ENCODE results near the gene UHRF2. TPM values are rescaled to one million over a fixed set of nuclear protein-coding genes. Genes with fewer than 3 reads are reported as not detected.

The UHRF2 gene
- total RNA-seq, 1 experiment from 2014 or later, result 45.2 TPM

DNA sequence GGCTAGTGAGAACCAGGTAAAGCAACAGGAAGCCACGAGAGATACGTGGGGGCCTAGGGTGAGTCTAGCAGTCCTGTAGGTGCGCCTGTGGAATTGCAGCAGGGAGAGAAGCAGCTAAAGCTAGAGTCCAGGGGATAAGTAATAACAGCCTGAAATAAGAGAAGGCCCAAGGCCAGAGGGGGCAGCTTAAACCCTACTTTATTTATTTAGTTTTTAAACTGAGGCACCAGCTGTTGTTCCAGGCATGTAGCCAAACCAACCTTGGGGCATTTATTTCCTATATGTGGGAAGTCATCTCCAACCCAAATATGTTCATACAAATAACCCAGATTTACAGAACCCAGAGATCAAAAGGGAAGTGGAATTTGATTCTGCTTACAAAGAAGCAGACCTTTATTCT lies 139.0 kb downstream of the UHRF2 start:
- peaks cover 2 to 12% of the 10 kb centered on the region in 2 experiments; a peak in 2 of 4 replicates for H3K4me1 Mint-ChIP-seq
- Histone ChIP-seq H3K9ac (ENCODE audit: extremely low read depth, insufficient read length, low read length) (no peak overlapping the region), H3K4me2 (ENCODE audit: insufficient read depth, insufficient read length, low read length) (no peak overlapping the region)

More for the DNA sequence above, 139.0 kb downstream of the UHRF2 start:
- Histone ChIP-seq H3K79me2 (ENCODE audit: insufficient read depth, low read length) (no peaks in the 10 kb centered on the region), H2BK15ac (ENCODE audit: low read depth, low read length) (no peak overlapping the region), H3K23ac (ENCODE audit: insufficient read length, low read depth, low read length) (no peak overlapping the region), H3K23me2 (ENCODE audit: insufficient read length, low read depth, low read length, poor library complexity, severe bottlenecking) (no peaks in the 10 kb centered on the region), H3K4me1 (ENCODE audit: insufficient read depth, low read length) (no peaks in the 10 kb centered on the region), H2BK12ac (ENCODE audit: insufficient read length, low read depth, low read length) (no peak overlapping the region), H3K56ac (ENCODE audit: insufficient read length, low read depth, low read length) (no peak overlapping the region), H2AFZ (ENCODE audit: low read length) (no peak overlapping the region), H3K27ac (ENCODE audit: insufficient read length, low read depth, low read length) (no peak overlapping the region), H3T11ph (ENCODE audit: low read length) (no peak overlapping the region), H3K27me3 (ENCODE audit: insufficient read depth, low read length) (no peaks in the 10 kb centered on the region), H3K14ac (ENCODE audit: insufficient read depth, low read length) (no peak overlapping the region), H4K91ac (ENCODE audit: insufficient read length, low read depth, low read length) (no peak overlapping the region), H4K8ac (replicated peaks; ENCODE audit: insufficient read length, low read depth, low read length) (no peak overlapping the region), H3K9me3 (ENCODE audit: control insufficient read depth, low read depth, low read length) (no peaks in the 10 kb centered on the region), H4K20me1 (ENCODE audit: control insufficient read depth, insufficient read depth, insufficient read length) (no peaks in the 10 kb centered on the region), H2BK120ac (ENCODE audit: low read depth, low read length, poor library complexity, severe bottlenecking) (no peak overlapping the region), H3K79me1 (ENCODE audit: insufficient read depth, low read depth, low read length, poor library complexity, severe bottlenecking) (no peaks in the 10 kb centered on the region), H2BK5ac (ENCODE audit: insufficient read length, low read length) (no peak overlapping the region), H3K18ac (ENCODE audit: insufficient read length, low read depth, low read length) (no peak overlapping the region), H4K5ac (ENCODE audit: insufficient read length, low read depth, low read length) (no peak overlapping the region), H2BK20ac (ENCODE audit: low read depth, low read length, poor library complexity, severe bottlenecking) (no peak overlapping the region), H2AK5ac (ENCODE audit: insufficient read length, low read length) (no peak overlapping the region), H3K4ac (ENCODE audit: low read depth, low read length) (no peak overlapping the region)
- H3K27ac Mint-ChIP-seq, result no peak overlapping the region; a peak in 1 of 7 replicates
- H3K27me3 Mint-ChIP-seq (ENCODE audit: low read depth), result no peaks in the 10 kb centered on the region
- H3K36me3 Mint-ChIP-seq (ENCODE audit: insufficient read depth in 1 of 3, low read depth in 3 of 3), result peaks cover 32 to 56% (median 36%) of the 10 kb centered on the region in 3 experiments; a peak in 6 of 7 replicates
- peak; percentile 21; the same call in 1 of the 3 replicates for TF ChIP-seq CTCF (conservative IDR thresholded peaks at IDR 0.05)
- H3K4me3 Mint-ChIP-seq, result no peak overlapping the region
- DNase-seq, result no peak
- H3K9me3 Mint-ChIP-seq, result no peaks in the 10 kb centered on the region
- no CpG with 5 or more reads among the region's 3 CpGs for WGBS (ENCODE audit: extremely low coverage, insufficient read length, low lambda C conversion rate)
